Stimulated activated effector memory CD8-positive, alpha-beta T cell treated with anti-CD3 and anti-CD28 coated beads, Interleukin-12 subunit alpha, Interleukin-12 subunit beta, amount 100 ng/mL, for 72 hours (primary cell): ENCODE data around the gene SHROOM2.

Experiments used
- ATAC-seq: fragments of 150-1000 bp; cut with Tn5 transposase; 2 replicates; pipeline ENCODE4 v1.10.0; 2021
- DNase-seq, 2 donors: peaks; one replicate each; pipeline ENCODE4 v3.0.0; 2021 to 2022; ENCODE audit warnings: low spot score in 2 of 2
- H3K27ac Mint-ChIP-seq: one replicate; pipeline ENCODE4 v1.8.0; 2022; ENCODE audit warnings: mild to moderate bottlenecking, mixed read lengths
- H3K36me3 Mint-ChIP-seq: one replicate; pipeline ENCODE4 v1.8.0; 2022; ENCODE audit warnings: mild to moderate bottlenecking, mixed read lengths
- H3K4me1 Mint-ChIP-seq: one replicate; pipeline ENCODE4 v1.8.0; 2022; ENCODE audit warnings: mixed read lengths
- H3K4me3 Mint-ChIP-seq: one replicate; pipeline ENCODE4 v1.8.0; 2022; ENCODE audit warnings: mild to moderate bottlenecking, mixed read lengths
- H3K9me3 Mint-ChIP-seq: one replicate; pipeline ENCODE4 v1.8.0; 2022; ENCODE audit warnings: mixed read lengths

Gene SHROOM2

DNA sequence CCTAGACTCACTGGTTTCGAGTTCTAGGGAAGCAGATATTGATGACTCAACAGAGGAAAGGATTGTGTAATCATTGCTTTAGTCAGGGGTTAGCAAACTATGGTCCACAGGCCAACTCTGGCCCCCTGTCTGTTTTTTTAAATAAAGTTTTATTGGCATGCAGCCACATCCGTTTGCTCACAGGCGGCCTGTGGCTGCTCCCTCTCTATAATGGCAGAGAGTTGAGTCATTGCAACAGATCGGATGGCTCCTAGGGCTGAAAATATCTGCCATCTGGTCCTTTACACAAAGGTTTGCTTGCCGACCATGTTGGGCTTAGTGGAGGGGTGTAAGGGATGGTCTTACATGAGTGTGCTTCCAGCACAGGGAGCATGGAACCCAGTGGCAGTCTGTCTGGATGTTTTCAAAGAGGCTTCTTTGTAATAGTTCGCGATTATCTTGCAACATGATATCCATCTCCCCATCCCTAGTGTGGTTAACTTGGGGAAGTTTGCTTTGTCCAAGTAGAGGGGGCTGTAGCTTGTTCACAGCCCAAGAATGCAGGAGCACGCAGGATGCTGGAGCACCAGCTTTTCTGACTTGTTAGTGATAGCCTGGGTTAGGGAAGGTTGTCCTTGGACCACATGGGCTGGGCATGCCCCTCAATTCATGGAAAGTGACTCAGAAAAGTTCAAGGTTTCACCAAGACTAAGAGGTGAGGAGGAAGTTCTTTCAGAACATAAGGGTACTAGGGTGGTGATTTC, 121.6 kb downstream of the SHROOM2 start:
- Mint-ChIP-seq H3K4me1 (peaks cover 4% of the 10 kb centered on the region), H3K36me3 (no peaks in the 10 kb centered on the region), H3K4me3 (no peak overlapping the region), H3K27ac (no peak overlapping the region), H3K9me3 (no peaks in the 10 kb centered on the region)
- DNase-seq (no peak), ATAC-seq (no peak)

- ATAC-seq (no peak), DNase-seq (no peak)
- no peaks in the 10 kb centered on the region for H3K36me3 Mint-ChIP-seq
- no peak overlapping the region for H3K4me3 Mint-ChIP-seq
- H3K4me1 Mint-ChIP-seq: peaks cover 4% of the 10 kb centered on the region
- H3K9me3 Mint-ChIP-seq: no peaks in the 10 kb centered on the region
- no peak overlapping the region for H3K27ac Mint-ChIP-seq
These were observed 123.0 kb downstream of the SHROOM2 start for GRCh38 chrX:9909254-9909653.

DNA sequence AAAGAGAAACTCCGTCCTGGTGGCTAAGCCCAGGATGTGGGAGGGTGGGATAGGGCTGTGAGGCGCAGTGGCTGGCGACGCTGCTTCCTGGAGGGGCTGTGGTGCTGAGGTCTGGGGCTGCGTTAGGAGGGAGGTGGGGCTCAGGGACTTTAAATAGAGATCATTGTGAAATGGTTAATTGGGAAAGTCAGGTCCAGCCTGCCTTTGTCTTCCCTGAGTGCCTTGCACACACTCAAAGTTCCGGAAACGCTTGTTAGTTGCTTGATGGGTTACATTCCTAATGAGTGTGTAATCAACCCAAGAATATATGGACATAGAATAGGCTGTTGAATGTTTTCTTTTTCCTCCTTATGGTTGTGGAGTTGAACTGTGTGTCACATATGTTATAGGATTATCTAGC, 125.3 kb downstream of the SHROOM2 start:
- H3K9me3 Mint-ChIP-seq: no peaks in the 10 kb centered on the region
- no peaks in the 10 kb centered on the region for H3K4me1 Mint-ChIP-seq
- ATAC-seq (no peak), DNase-seq (no peak)
- H3K4me3 Mint-ChIP-seq: no peak overlapping the region
- H3K36me3 Mint-ChIP-seq: no peaks in the 10 kb centered on the region
- no peak overlapping the region for H3K27ac Mint-ChIP-seq

- H3K4me1 Mint-ChIP-seq: no peaks in the 10 kb centered on the region
- H3K27ac Mint-ChIP-seq: no peak overlapping the region
- no peak overlapping the region for H3K4me3 Mint-ChIP-seq
- ATAC-seq (no peak), DNase-seq (no peak)
- H3K9me3 Mint-ChIP-seq: no peaks in the 10 kb centered on the region
- no peaks in the 10 kb centered on the region for H3K36me3 Mint-ChIP-seq
These were observed 126.3 kb downstream of the SHROOM2 start for GRCh38 chrX:9912351-9913145.

DNA sequence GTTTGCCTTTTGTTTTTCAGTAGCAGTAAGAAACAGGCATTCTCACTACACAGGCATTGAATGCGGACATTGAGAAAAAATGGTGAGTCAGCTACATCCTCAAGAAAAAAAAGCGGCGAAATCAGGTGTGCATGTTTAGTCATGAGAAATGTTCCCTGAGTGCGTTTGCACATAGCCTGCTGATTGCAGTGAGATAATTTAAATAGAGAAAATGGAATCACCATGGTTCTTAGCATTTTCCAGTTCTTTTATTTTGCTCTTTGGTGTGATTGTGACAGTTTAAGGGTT, 126.9 kb downstream of the SHROOM2 start:
- ATAC-seq (no peak), DNase-seq (no peak)
- H3K27ac Mint-ChIP-seq: no peak overlapping the region
- no peaks in the 10 kb centered on the region for H3K36me3 Mint-ChIP-seq
- no peaks in the 10 kb centered on the region for H3K4me1 Mint-ChIP-seq
- H3K9me3 Mint-ChIP-seq: no peaks in the 10 kb centered on the region
- no peak overlapping the region for H3K4me3 Mint-ChIP-seq

DNA sequence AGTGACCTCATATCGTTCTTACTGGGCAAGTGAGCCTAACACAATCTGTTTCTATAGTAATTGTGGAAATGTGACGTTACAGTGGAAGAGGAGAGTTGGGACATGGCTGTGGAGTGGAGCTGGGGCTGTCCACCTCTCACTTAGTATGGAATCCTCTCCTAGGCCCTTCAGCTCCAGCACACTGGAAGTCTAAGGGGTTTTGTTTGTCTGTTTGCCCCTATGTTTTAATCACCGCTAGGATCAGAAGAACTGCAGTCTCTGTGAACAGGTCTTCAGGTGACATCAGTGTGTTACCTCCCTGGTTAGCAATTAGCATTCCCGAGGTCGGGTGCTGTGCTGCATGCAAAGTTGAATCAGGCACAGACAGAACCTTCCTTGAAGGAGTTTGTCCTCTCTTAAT, 131.6 kb downstream of the SHROOM2 start:
- no peaks in the 10 kb centered on the region for H3K9me3 Mint-ChIP-seq
- H3K27ac Mint-ChIP-seq: no peak overlapping the region
- no peak for DNase-seq
- no peak for ATAC-seq
- peaks cover 6% of the 10 kb centered on the region for H3K4me1 Mint-ChIP-seq
- no peak overlapping the region for H3K4me3 Mint-ChIP-seq
- H3K36me3 Mint-ChIP-seq: no peaks in the 10 kb centered on the region

DNA sequence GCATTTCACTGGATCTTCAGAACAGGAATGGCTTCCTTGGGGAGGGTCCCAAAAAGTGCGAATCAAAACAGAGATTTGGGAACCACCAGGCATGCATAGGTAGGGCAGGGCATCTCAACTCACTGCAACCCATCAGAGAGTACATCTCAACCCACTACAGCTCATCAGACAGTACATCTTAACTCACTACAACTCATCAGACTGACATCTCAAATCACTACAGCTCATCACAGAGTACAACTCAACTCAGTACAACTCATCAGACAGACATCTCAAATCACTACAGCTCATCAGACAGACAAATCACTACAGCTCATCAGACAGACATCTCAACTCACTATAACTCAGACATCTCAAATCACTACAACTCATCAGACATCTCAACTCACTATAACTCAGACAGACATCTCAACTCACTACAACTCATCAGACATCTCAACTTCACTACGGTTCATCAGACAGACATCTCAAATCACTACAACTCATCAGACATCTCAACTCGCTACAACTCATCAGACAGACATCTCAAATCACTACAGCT, 133.5 kb downstream of the SHROOM2 start:
- Mint-ChIP-seq H3K27ac (no peak overlapping the region), H3K9me3 (no peaks in the 10 kb centered on the region), H3K36me3 (no peaks in the 10 kb centered on the region), H3K4me3 (no peak overlapping the region), H3K4me1 (peaks cover 6% of the 10 kb centered on the region)
- no peak for DNase-seq
- ATAC-seq: peak; percentile 56

GRCh38 chrX:9921407-9921806, 135.2 kb downstream of the SHROOM2 start:
- H3K4me1 Mint-ChIP-seq: peaks cover 6% of the 10 kb centered on the region
- ATAC-seq (no peak), DNase-seq (no peak)
- H3K36me3 Mint-ChIP-seq: no peaks in the 10 kb centered on the region
- no peaks in the 10 kb centered on the region for H3K9me3 Mint-ChIP-seq
- H3K27ac Mint-ChIP-seq: no peak overlapping the region
- H3K4me3 Mint-ChIP-seq: no peak overlapping the region

- Mint-ChIP-seq H3K27ac (no peak overlapping the region), H3K36me3 (no peaks in the 10 kb centered on the region), H3K4me1 (peaks cover 6% of the 10 kb centered on the region), H3K4me3 (no peak overlapping the region), H3K9me3 (no peaks in the 10 kb centered on the region)
- no peak for DNase-seq
- ATAC-seq: no peak
These were observed 137.1 kb downstream of the SHROOM2 start for GRCh38 chrX:9923357-9923756.

DNA sequence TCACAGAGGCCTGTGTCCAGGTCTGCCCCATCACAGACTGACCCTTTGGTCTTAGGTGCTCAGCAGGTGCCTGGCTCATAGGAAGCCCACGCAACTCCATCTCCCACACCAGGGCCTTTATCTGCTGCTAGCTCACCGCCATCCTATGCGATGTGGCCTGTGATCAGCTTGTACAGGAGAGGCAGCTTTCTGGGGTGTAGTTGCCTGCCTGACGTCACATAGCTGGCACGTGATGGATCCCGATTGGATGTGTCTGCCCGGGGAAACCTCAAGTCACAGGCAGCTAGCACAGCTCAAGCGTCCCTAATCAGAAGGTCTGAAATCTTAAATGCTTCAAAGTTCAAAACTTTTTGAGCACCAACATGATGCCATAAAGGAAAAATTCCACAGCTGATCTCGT, 139.8 kb downstream of the SHROOM2 start:
- H3K36me3 Mint-ChIP-seq: no peaks in the 10 kb centered on the region
- no peaks in the 10 kb centered on the region for H3K9me3 Mint-ChIP-seq
- DNase-seq (no peak), ATAC-seq (no peak)
- no peak overlapping the region for H3K27ac Mint-ChIP-seq
- no peak overlapping the region for H3K4me3 Mint-ChIP-seq
- no peaks in the 10 kb centered on the region for H3K4me1 Mint-ChIP-seq

- DNase-seq (no peak), ATAC-seq (no peak)
- H3K4me1 Mint-ChIP-seq: no peaks in the 10 kb centered on the region
- no peaks in the 10 kb centered on the region for H3K36me3 Mint-ChIP-seq
- H3K4me3 Mint-ChIP-seq: no peak overlapping the region
- no peaks in the 10 kb centered on the region for H3K9me3 Mint-ChIP-seq
- H3K27ac Mint-ChIP-seq: no peak overlapping the region
These were observed 141.7 kb downstream of the SHROOM2 start for GRCh38 chrX:9927698-9928482.

- Mint-ChIP-seq H3K9me3 (no peaks in the 10 kb centered on the region), H3K4me3 (no peak overlapping the region), H3K36me3 (no peaks in the 10 kb centered on the region), H3K4me1 (no peaks in the 10 kb centered on the region), H3K27ac (no peak overlapping the region)
- DNase-seq (no peak), ATAC-seq (no peak)
These were observed 149.2 kb downstream of the SHROOM2 start for GRCh38 chrX:9935436-9935835.

DNA sequence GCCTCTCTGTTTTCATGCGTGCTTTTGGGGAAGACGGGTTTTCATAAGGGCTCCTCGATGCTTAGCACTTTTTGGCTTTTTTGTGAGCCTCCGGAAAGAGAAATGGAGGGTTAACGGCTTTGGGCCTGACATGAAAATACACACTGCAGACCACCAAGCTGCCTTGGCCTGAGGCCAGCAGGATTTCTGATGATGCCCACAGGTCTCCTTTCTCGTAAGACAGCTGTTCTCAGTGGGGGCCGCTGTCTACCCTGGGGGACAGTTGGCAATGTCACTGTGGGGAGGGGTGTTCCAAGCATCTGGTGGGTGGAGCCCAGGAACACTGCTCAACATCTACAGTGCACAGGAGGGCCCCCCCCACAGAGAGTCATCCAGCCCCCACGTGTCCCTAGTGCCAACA, 151.5 kb downstream of the SHROOM2 start:
- H3K9me3 Mint-ChIP-seq: no peaks in the 10 kb centered on the region
- no peak overlapping the region for H3K4me3 Mint-ChIP-seq
- no peak overlapping the region for H3K27ac Mint-ChIP-seq
- ATAC-seq: no peak
- H3K36me3 Mint-ChIP-seq: peaks cover 15% of the 10 kb centered on the region
- peaks cover 11% of the 10 kb centered on the region for H3K4me1 Mint-ChIP-seq
- no peak for DNase-seq

- H3K4me1 Mint-ChIP-seq: peaks cover 15% of the 10 kb centered on the region
- no peak for ATAC-seq
- DNase-seq: no peak
- no peak overlapping the region for H3K27ac Mint-ChIP-seq
- H3K4me3 Mint-ChIP-seq: no peak overlapping the region
- no peaks in the 10 kb centered on the region for H3K9me3 Mint-ChIP-seq
- peaks cover 15% of the 10 kb centered on the region for H3K36me3 Mint-ChIP-seq
These were observed 152.3 kb downstream of the SHROOM2 start for GRCh38 chrX:9938516-9938915.

GRCh38 chrX:9940421-9940820, 154.2 kb downstream of the SHROOM2 start:
- ATAC-seq (no peak), DNase-seq (no peak)
- Mint-ChIP-seq H3K9me3 (no peaks in the 10 kb centered on the region), H3K4me3 (no peak overlapping the region), H3K27ac (no peak overlapping the region), H3K36me3 (peaks cover 15% of the 10 kb centered on the region), H3K4me1 (peaks cover 15% of the 10 kb centered on the region)
